Renal cortex interstitium (tissue), 11 donors: ENCODE data around the gene MTMR12. TPM values are rescaled to one million over a fixed set of nuclear protein-coding genes. Genes with fewer than 3 reads are reported as not detected.
"Not testable (repeated sequence)": the region's sequence is repeated elsewhere in the genome, so short reads cannot be mapped to it uniquely, and the experiment has no call there.

Source experiments
- DNase-seq, 11 donors: peaks; one replicate each; pipeline ENCODE4 v3.0.0-alpha.2; 2013; ENCODE audit warnings: low read depth in 9 of 11, low spot score in 4 of 11; ENCODE audit errors: extremely low read depth in 1 of 11
- polyA plus RNA-seq, 3 donors: library from polyadenylated mRNA; unstranded; fragments of 120-200 nt; gene quantifications; one replicate each; pipeline ENCODE4 v1.2.1, GENCODE V29; 2013; ENCODE audit not compliant: insufficient read length in 3 of 3

MTMR12 gene
- polyA plus RNA-seq, 3 donors, result 32.5 to 43.9 (median 37.8) TPM

GRCh38 chr5:32228816-32229215 is 83.9 kb downstream of the MTMR12 start:
- DNase-seq, result no peak

GRCh38 chr5:32225445-32225844 is 87.3 kb downstream of the MTMR12 start:
- peak in 3 of 11 donors; percentile 22 to 30 (median 25) for DNase-seq

- DNase-seq, result peak in 4 of 11 donors; percentile 13 to 47 (median 36)
Observed at GRCh38 chr5:32223972-32224609, 88.6 kb downstream of the MTMR12 start.

- DNase-seq, result no peak
Observed at GRCh38 chr5:32222723-32223470, 89.8 kb downstream of the MTMR12 start.

DNA sequence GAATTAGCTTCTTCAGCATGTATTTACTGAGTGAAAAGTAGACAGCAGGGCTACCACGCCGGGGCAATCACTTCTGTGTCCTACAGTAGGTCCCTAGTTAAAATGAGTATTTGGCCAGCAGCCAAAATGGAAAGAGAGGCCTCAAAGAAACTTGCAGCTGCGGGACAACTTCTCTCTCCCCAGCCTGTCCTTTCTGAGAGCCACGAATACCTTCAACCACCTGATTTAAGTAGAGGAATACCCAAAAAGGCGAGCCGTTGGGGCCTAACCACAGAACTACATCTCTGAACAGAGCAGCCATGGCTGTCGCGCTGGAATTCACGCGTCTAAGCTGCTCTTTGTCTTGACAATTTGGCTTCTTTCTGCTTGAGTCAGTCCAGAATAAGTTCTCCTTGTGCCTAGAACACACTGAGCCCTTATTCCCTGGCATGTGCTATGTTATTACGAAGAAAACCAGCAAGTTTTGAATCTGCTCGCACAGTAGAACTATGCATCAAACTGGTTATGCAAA is 94.8 kb downstream of the MTMR12 start:
- peak in 2 of 11 donors; percentile 13 to 64 for DNase-seq

DNA sequence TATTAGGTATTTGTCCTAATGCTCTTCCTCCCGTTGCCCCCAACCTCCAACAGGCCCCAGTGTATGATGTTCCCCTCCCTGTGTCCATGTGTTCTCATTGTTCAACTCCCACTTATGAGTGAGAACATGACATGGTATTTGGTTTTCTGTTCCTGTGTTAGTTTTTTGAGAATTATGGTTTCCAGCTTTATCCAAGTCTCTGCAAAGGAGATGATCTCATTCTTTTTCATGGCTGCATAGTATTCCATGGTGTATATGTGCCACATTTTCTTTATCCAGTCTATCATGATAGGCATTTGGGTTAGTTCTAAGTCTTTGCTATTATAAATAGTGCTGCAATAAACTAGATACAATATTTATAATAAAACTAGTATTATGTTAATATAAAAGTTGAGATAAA is 98.4 kb downstream of the MTMR12 start:
- DNase-seq, result not testable (repeated sequence)

GRCh38 chr5:32210151-32210550 is 102.6 kb downstream of the MTMR12 start:
- no peak for DNase-seq

- not testable (repeated sequence) for DNase-seq
Observed at GRCh38 chr5:32208837-32209236, 103.9 kb downstream of the MTMR12 start.

- DNase-seq, result no peak
Observed at GRCh38 chr5:32207355-32207634, 105.4 kb downstream of the MTMR12 start.

- DNase-seq, result no peak
Observed at GRCh38 chr5:32206509-32207354, 106.0 kb downstream of the MTMR12 start.

- DNase-seq, result no peak
Observed at GRCh38 chr5:32206053-32206452, 106.7 kb downstream of the MTMR12 start.

DNA sequence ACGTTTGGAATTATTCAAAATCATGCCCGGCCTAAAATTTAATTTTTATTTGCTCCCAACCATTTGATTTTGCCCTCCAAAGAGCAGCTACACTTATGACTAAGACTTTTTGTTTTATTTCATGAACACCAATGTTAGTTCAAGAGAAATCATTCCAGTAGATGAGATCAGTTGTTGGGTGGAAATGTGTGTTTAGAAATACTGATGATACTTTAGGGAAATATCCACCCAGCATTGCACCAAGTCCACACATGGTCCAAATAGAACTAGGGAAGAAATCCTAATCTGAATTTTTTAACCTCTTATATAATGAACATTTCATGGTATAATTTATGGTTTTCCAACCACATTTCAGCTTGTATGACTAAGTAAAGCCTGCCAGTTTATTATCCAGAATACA is 110.3 kb downstream of the MTMR12 start:
- DNase-seq, result no peak

- no peak for DNase-seq
Observed at GRCh38 chr5:32201122-32201753, 111.5 kb downstream of the MTMR12 start.

DNA sequence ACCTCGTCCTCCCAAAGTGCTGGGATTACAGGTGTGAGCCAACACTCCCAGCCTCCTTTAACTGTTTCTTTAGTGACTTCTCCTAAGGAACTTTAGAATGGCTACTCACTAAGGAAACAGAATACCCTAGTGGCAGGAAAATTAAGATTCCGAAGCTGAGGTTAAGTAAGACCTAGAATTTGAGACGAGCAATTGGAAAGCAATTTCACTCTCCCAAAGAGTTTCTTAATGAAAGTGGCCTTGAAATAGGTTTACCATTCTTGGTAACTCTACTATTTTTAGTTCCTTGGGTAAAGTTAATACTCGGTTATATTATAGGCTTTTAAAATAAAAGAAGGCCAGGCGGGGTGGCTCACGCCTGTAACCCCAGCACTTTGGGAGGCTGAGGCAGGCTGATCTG is 115.7 kb downstream of the MTMR12 start:
- DNase-seq, result no peak

DNA sequence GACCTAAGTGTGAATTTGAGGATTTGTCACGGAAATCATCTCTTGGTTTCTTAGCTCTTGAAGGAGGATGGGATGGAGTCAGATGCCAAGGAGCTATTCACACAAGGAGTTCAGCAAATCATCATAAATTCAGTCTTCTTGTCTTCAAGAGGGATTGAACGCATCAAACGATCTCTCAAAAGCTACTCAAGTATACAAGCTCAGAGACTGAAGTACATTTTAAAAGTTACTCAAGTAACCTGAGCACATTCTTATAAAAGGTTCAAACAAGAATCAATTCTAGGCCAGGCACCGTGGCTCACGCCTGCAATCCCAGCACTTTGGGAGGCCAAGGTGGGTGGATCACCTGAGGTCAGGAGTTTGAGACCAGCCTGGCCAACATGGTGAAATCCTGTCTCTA is 117.5 kb downstream of the MTMR12 start:
- DNase-seq, result no peak

DNA sequence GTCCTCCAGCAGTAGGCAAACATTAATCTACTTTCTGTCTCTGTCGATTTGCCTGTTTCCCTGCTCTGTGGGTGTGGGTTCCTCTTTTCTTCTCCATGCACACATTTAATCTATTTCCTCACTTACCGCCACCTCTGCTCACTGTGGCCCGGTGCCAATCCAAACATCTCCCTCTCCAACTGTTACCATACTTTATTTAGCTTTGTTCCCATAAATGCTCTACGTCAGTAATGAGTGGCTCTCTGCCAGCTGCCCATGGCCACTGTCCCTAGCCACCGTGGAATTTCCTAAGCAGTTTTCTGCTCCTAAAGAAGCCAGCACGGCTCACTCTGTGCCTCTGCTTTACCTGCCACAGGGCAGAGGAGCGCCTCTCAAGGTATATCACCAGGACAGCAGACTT is 119.1 kb downstream of the MTMR12 start:
- DNase-seq, result peak in 5 of 11 donors; percentile 46 to 73 (median 60)

- peak in 6 of 11 donors; percentile 33 to 71 (median 54) for DNase-seq
Observed at GRCh38 chr5:32190095-32190494, 122.6 kb downstream of the MTMR12 start.

GRCh38 chr5:32187675-32188074 is 125.1 kb downstream of the MTMR12 start:
- no peak for DNase-seq

DNA sequence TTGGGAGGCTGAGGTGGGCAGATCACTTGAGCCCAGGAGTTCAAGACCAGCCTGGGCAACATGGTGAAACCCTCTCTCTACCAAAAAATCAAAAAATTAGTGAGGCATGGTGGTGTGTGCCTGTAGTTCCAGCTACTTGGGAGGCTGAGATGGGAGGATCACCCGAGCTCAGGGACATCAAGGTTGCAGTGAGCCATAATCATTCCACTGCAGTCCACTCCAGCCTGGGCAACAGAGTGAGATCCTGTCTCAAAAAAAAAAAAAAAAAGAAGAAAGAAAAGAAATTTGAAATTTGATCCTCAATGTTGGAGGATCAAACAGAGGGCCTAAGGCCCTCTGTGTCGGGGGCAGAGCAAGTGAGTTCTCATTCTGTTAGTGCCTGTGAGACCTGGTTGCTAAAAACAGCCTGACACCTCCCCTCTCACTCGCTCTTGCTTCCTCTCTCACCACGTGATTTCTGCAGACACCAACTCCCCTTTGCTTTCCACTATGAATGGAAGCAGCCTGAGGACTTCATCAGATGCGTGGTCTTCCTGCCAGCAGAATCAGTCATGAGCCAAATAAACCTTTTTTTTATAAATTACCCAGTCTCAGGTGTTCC is 130.2 kb downstream of the MTMR12 start:
- DNase-seq, result no peak
